Peyer's patch (tissue), 4 donors: ENCODE results near the gene LRGUK.

ENCODE experiments used
- CTCF ChIP-seq, 6 experiments: fragments of 450-650 bp in 4 of 6; fragments of 200-600 bp in 2 of 6; sonication (generic) in 1 of 6; IDR thresholded peaks; one replicate each; pipeline ENCODE4 v1.5.1; 2017 to 2019; ENCODE audit warnings: antibody characterized with exemption in 6 of 6, mild to moderate bottlenecking in 3 of 6, moderate library complexity in 1 of 6
- POLR2A ChIP-seq, 2 donors: fragments of 450-650 bp; IDR thresholded peaks; one replicate each; pipeline ENCODE4 v1.5.1; 2017; ENCODE audit warnings: antibody characterized with exemption in 2 of 2, mild to moderate bottlenecking in 2 of 2, moderate library complexity in 2 of 2

GRCh38 chr7:134155871-134156270 lies 28.7 kb downstream of the LRGUK start:
- no peak for TF ChIP-seq POLR2A (IDR thresholded peaks at IDR 0.05)
- TF ChIP-seq CTCF (IDR thresholded peaks at IDR 0.05), result no peak
